ENCODE results near the gene AVEN.

The AVEN gene

GRCh38 chr15:33858836-33859235 lies 180.2 kb downstream of the AVEN start:
- Histone ChIP-seq H2AFZ (ENCODE audit: low read length) (no peak overlapping the region), H3K27ac (ENCODE audit: low read length) (no peak overlapping the region), H3K4me2 (ENCODE audit: low read depth, low read length) (no peak overlapping the region), H3K36me3 (replicated peaks; ENCODE audit: insufficient read depth, low read length) (no peaks in the 10 kb centered on the region), H3F3A (ENCODE audit: insufficient read depth, low read length) (no peaks in the 10 kb centered on the region), H3K4me1 (ENCODE audit: low read length) (no peaks in the 10 kb centered on the region), H3K9me2 (replicated peaks; ENCODE audit: insufficient read depth, low read length) (no peaks in the 10 kb centered on the region), H4K20me1 (ENCODE audit: insufficient read depth, low read length) (no peaks in the 10 kb centered on the region), H3K27me3 (replicated peaks; ENCODE audit: insufficient read depth, low read length) (no peaks in the 10 kb centered on the region), H3K9ac (ENCODE audit: low read length) (no peak overlapping the region), H3K4me3 (ENCODE audit: low read length) (no peak overlapping the region), H3K9me3 (replicated peaks; ENCODE audit: insufficient read depth, low read length) (no peaks in the 10 kb centered on the region), H3K79me2 (ENCODE audit: low read length) (no peaks in the 10 kb centered on the region)
- no peak for TF ChIP-seq EZH2 (optimal IDR thresholded peaks at IDR 0.05; ENCODE audit: low read depth, low read length)
- no peak for TF ChIP-seq CTCF (IDR thresholded peaks at IDR 0.05; ENCODE audit: low read length)
- no peak for TF ChIP-seq EZH2phosphoT487 (IDR thresholded peaks at IDR 0.05; ENCODE audit: low read length)
- no peak for DNase-seq

- no peaks in the 10 kb centered on the region for H3K9me3 ChIP-seq (replicated peaks; ENCODE audit: insufficient read depth, low read length)
- H4K20me1 ChIP-seq (ENCODE audit: insufficient read depth, low read length), result no peaks in the 10 kb centered on the region
- no peak overlapping the region for H3K4me3 ChIP-seq (ENCODE audit: low read length)
- TF ChIP-seq EZH2 (optimal IDR thresholded peaks at IDR 0.05; ENCODE audit: low read depth, low read length), result no peak
- TF ChIP-seq EZH2phosphoT487 (IDR thresholded peaks at IDR 0.05; ENCODE audit: low read length), result no peak
- TF ChIP-seq CTCF (IDR thresholded peaks at IDR 0.05; ENCODE audit: low read length), result no peak
- H3K4me2 ChIP-seq (ENCODE audit: low read depth, low read length), result no peak overlapping the region
- no peaks in the 10 kb centered on the region for H3K79me2 ChIP-seq (ENCODE audit: low read length)
- no peak overlapping the region for H2AFZ ChIP-seq (ENCODE audit: low read length)
- H3F3A ChIP-seq (ENCODE audit: insufficient read depth, low read length), result no peaks in the 10 kb centered on the region
- H3K36me3 ChIP-seq (replicated peaks; ENCODE audit: insufficient read depth, low read length), result no peaks in the 10 kb centered on the region
- H3K9ac ChIP-seq (ENCODE audit: low read length), result no peak overlapping the region
- no peaks in the 10 kb centered on the region for H3K9me2 ChIP-seq (replicated peaks; ENCODE audit: insufficient read depth, low read length)
- DNase-seq, result no peak
- no peak overlapping the region for H3K27ac ChIP-seq (ENCODE audit: low read length)
- no peaks in the 10 kb centered on the region for H3K4me1 ChIP-seq (ENCODE audit: low read length)
- no peaks in the 10 kb centered on the region for H3K27me3 ChIP-seq (replicated peaks; ENCODE audit: insufficient read depth, low read length)
These were observed 181.3 kb downstream of the AVEN start for GRCh38 chr15:33857726-33858125.

GRCh38 chr15:33852570-33852969 lies 186.4 kb downstream of the AVEN start:
- no peaks in the 10 kb centered on the region for H3K9me2 ChIP-seq (replicated peaks; ENCODE audit: insufficient read depth, low read length)
- no peak overlapping the region for H3K9ac ChIP-seq (ENCODE audit: low read length)
- no peaks in the 10 kb centered on the region for H3K27me3 ChIP-seq (replicated peaks; ENCODE audit: insufficient read depth, low read length)
- no peaks in the 10 kb centered on the region for H3K4me1 ChIP-seq (ENCODE audit: low read length)
- TF ChIP-seq EZH2phosphoT487 (IDR thresholded peaks at IDR 0.05; ENCODE audit: low read length) (no peak), CTCF (IDR thresholded peaks at IDR 0.05; ENCODE audit: low read length) (no peak), EZH2 (optimal IDR thresholded peaks at IDR 0.05; ENCODE audit: low read depth, low read length) (no peak)
- H4K20me1 ChIP-seq (ENCODE audit: insufficient read depth, low read length), result no peaks in the 10 kb centered on the region
- no peaks in the 10 kb centered on the region for H3F3A ChIP-seq (ENCODE audit: insufficient read depth, low read length)
- H3K9me3 ChIP-seq (replicated peaks; ENCODE audit: insufficient read depth, low read length), result no peaks in the 10 kb centered on the region
- no peak for DNase-seq
- H3K79me2 ChIP-seq (ENCODE audit: low read length), result no peaks in the 10 kb centered on the region
- H3K27ac ChIP-seq (ENCODE audit: low read length), result no peak overlapping the region
- no peak overlapping the region for H3K4me3 ChIP-seq (ENCODE audit: low read length)
- H2AFZ ChIP-seq (ENCODE audit: low read length), result no peak overlapping the region
- H3K36me3 ChIP-seq (replicated peaks; ENCODE audit: insufficient read depth, low read length), result no peaks in the 10 kb centered on the region
- H3K4me2 ChIP-seq (ENCODE audit: low read depth, low read length), result no peak overlapping the region
